HL-60/S4 (cell line): ENCODE data around the gene CDRT15.
"Not testable (repeated sequence)": the region's sequence is repeated elsewhere in the genome, so short reads cannot be mapped to it uniquely, and the experiment has no call there.

Experiments
- in situ Hi-C: fragments of 300-500 bp; cut with MboI; formaldehyde crosslinking; loops from 2 replicates; pipeline ENCODE4 v1.14.3; 2022; ENCODE audit warnings: low sequenced_read_pairs

Gene CDRT15

GRCh38 chr17:14236762-14237161 is at the start of gene CDRT15:
TSS of gene CDRT15 (minus strand) at chr17:14236862. CDS start at chr17:14236833, 29 bp downstream.
- in situ Hi-C loops: not testable (repeated sequence)

GRCh38 chr17:14282726-14283125 is 46.1 kb upstream of the CDRT15 start:
- in situ Hi-C loops: no loop called here

GRCh38 chr17:14281530-14281929 is 44.9 kb upstream of the CDRT15 start:
- in situ Hi-C loops: no loop called here

- in situ Hi-C loops: no loop called here
Observed at GRCh38 chr17:14276535-14277250, 40.0 kb upstream of the CDRT15 start.

GRCh38 chr17:14270508-14270907 is 33.8 kb upstream of the CDRT15 start:
- in situ Hi-C loops: no loop called here

- in situ Hi-C loops: no loop called here
Observed at GRCh38 chr17:14269473-14269872, 32.8 kb upstream of the CDRT15 start.

GRCh38 chr17:14268264-14268663 is 31.6 kb upstream of the CDRT15 start:
- in situ Hi-C loops: no loop called here

GRCh38 chr17:14261406-14261805 is 24.7 kb upstream of the CDRT15 start:
- in situ Hi-C loops: no loop called here

GRCh38 chr17:14245629-14246028 is 9.0 kb upstream of the CDRT15 start:
- in situ Hi-C loops: no loop called here

- in situ Hi-C loops: no loop called here
Observed at GRCh38 chr17:14245002-14245401, 8.3 kb upstream of the CDRT15 start.

GRCh38 chr17:14239271-14239670 is 2.6 kb upstream of the CDRT15 start:
- in situ Hi-C loops: not testable (repeated sequence)

- in situ Hi-C loops: not testable (repeated sequence)
Observed at GRCh38 chr17:14236032-14236431, 630 bp downstream of the CDRT15 start.

GRCh38 chr17:14235047-14235446 is 1.6 kb downstream of the CDRT15 start:
- in situ Hi-C loops: not testable (repeated sequence)

GRCh38 chr17:14231187-14231586 is 5.5 kb downstream of the CDRT15 start:
- in situ Hi-C loops: not testable (repeated sequence)

- in situ Hi-C loops: no loop called here
Observed at GRCh38 chr17:14228903-14229302, 7.8 kb downstream of the CDRT15 start.

GRCh38 chr17:14227052-14227451 is 9.6 kb downstream of the CDRT15 start:
- in situ Hi-C loops: no loop called here

GRCh38 chr17:14225254-14225980 is 11.2 kb downstream of the CDRT15 start:
- in situ Hi-C loops: no loop called here

GRCh38 chr17:14222611-14223010 is 14.1 kb downstream of the CDRT15 start:
- in situ Hi-C loops: no loop called here

GRCh38 chr17:14214271-14214670 is 22.4 kb downstream of the CDRT15 start:
- in situ Hi-C loops: no loop called here

GRCh38 chr17:14212401-14212800 is 24.3 kb downstream of the CDRT15 start:
- in situ Hi-C loops: no loop called here

GRCh38 chr17:14211801-14212200 is 24.9 kb downstream of the CDRT15 start:
- in situ Hi-C loops: no loop called here

- in situ Hi-C loops: no loop called here
Observed at GRCh38 chr17:14211246-14211645, 25.4 kb downstream of the CDRT15 start.
